Measurements from ENCODE around the gene CNTN2.

The CNTN2 gene

GRCh38 chr1:205122489-205122882 is 79.5 kb downstream of the CNTN2 start:
- DNase-seq (ENCODE audit: low spot score) = no peak

GRCh38 chr1:205124726-205125125 is 81.7 kb downstream of the CNTN2 start:
- DNase-seq (ENCODE audit: low spot score) = no peak

DNA sequence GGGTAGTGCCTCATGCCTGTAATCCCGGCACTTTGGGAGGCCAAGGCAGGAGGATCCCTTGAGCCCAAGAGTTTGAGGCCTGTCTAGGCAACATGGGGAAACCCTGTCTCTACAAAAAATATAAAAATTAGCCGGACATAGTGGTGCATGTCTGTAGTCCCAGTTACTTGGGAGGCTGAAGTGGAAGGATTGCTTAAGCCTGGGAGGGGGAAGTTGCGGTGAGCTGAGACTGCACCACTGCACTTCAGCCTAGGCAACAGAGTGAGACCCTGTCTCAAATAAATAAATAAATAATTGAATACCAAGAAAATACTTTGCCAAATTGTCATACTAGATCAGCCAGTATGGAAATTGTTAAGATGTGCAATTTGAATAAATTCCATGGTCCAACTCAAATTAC is 84.6 kb downstream of the CNTN2 start:
- no peak for DNase-seq (ENCODE audit: low spot score)
